LNCAP (cell line): ENCODE measurements around the gene RELA.

ENCODE experiments used
- CTCF ChIP-seq: fragments of 450-650 bp; IDR thresholded peaks from 2 replicates; pipeline ENCODE4 v1.5.1; 2017; ENCODE audit warnings: mild to moderate bottlenecking

The RELA gene

GRCh38 chr11:65618763-65619162 lies 44.0 kb downstream of the RELA start:
- TF ChIP-seq CTCF: no peak

- TF ChIP-seq CTCF: no peak
Measured at GRCh38 chr11:65617990-65618751, 44.5 kb downstream of the RELA start.

- no peak for TF ChIP-seq CTCF
Measured at GRCh38 chr11:65617136-65617850, 45.4 kb downstream of the RELA start.

- TF ChIP-seq CTCF: no peak
Measured at GRCh38 chr11:65616575-65617001, 46.1 kb downstream of the RELA start.

- no peak for TF ChIP-seq CTCF
Measured at GRCh38 chr11:65615950-65616574, 46.7 kb downstream of the RELA start.

DNA sequence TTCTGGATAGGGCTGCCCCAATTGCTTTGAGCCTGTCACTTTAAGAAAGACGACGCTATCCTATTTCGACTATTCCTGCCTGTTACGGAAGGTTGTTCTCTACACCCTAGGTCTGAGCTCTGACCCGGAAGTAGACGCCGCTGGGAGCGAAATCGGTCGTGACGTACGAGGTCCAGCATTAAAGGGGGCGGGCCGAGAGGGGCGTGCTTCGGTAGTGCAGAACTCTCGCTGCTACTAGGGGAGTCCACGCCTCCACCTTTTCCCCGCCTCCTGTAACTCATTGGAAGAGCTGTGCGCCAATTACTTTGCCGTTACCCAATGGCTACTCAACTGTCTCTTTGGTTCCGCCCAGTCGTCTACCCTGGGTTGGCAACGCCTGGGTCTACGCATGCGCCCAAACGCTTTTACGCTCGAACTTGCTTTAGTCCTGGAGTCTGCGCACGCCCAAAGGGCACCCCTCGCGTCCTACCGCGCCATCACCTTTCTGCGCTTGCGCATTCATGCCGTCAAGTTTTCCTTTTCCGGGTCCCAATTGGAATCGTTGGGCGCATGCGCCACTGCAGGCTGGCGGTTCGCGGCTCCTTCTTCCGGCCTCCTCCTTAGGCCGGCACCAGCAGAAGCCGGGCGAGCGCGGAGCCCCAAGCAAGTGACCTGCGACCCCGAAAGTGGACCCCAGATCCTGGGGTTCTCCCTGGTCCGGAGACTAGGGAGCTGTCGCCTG lies 47.3 kb downstream of the RELA start, which contains the start of gene PCNX3:
Gene PCNX3 (plus strand): TSS at position 548 of the 721 bp plus-strand sequence. CDS start 536 bp downstream, outside the sequence.
- no peak for TF ChIP-seq CTCF
